Parathyroid adenoma (tissue), 2 donors: Measurements from ENCODE around the gene WWOX.

ENCODE experiments used
- H2AFZ ChIP-seq: fragments of 300-600 bp; sonication (generic); one replicate; pipeline ENCODE4 v1.7.0; 2017; ENCODE audit warnings: antibody characterized with exemption, mild to moderate bottlenecking
- H3K27ac ChIP-seq: fragments of 300-600 bp; sonication (generic); one replicate; pipeline ENCODE4 v1.7.0; 2017
- H3K27me3 ChIP-seq: fragments of 300-600 bp; sonication (generic); one replicate; pipeline ENCODE4 v1.7.0; 2017; ENCODE audit warnings: low read length; ENCODE audit not compliant: control insufficient read depth, insufficient read depth
- H3K36me3 ChIP-seq: fragments of 300-600 bp; sonication (generic); one replicate; pipeline ENCODE4 v1.7.0; 2017; ENCODE audit warnings: low read length; ENCODE audit not compliant: control insufficient read depth, insufficient read depth
- H3K4me1 ChIP-seq: fragments of 300-600 bp; sonication (generic); one replicate; pipeline ENCODE4 v1.7.0; 2017; ENCODE audit warnings: control low read depth
- H3K4me2 ChIP-seq: fragments of 300-600 bp; sonication (generic); one replicate; pipeline ENCODE4 v1.7.0; 2017; ENCODE audit warnings: low read length
- H3K4me3 ChIP-seq: fragments of 300-600 bp; sonication (generic); one replicate; pipeline ENCODE4 v1.7.0; 2017; ENCODE audit warnings: low read depth, low read length
- H3K79me2 ChIP-seq: fragments of 300-600 bp; sonication (generic); one replicate; pipeline ENCODE4 v1.7.0; 2017; ENCODE audit warnings: control low read depth
- H3K9ac ChIP-seq: fragments of 300-600 bp; sonication (generic); one replicate; pipeline ENCODE4 v1.7.0; 2017; ENCODE audit warnings: mild to moderate bottlenecking
- H3K9me3 ChIP-seq: fragments of 300-600 bp; sonication (generic); one replicate; pipeline ENCODE4 v1.7.0; 2017; ENCODE audit warnings: low read length; ENCODE audit not compliant: control insufficient read depth
- CTCF ChIP-seq: fragments of 300-600 bp; sonication (generic); IDR thresholded peaks from one replicate; pipeline ENCODE4 v1.7.0; 2017; ENCODE audit warnings: antibody characterized with exemption, mild to moderate bottlenecking
- donor health status: primary hyperparathyroidism.

The WWOX gene

GRCh38 chr16:78134944-78135619 lies 35.6 kb downstream of the WWOX start:
- no peak overlapping the region for H3K27ac ChIP-seq
- H3K9me3 ChIP-seq, result no peaks in the 10 kb centered on the region
- H3K27me3 ChIP-seq, result no peaks in the 10 kb centered on the region
- no peak overlapping the region for H2AFZ ChIP-seq
- H3K36me3 ChIP-seq, result no peaks in the 10 kb centered on the region
- H3K9ac ChIP-seq, result no peak overlapping the region
- no peak for TF ChIP-seq CTCF
- H3K79me2 ChIP-seq, result peaks cover 8% of the 10 kb centered on the region
- H3K4me2 ChIP-seq, result no peak overlapping the region
- no peak overlapping the region for H3K4me3 ChIP-seq
- no peaks in the 10 kb centered on the region for H3K4me1 ChIP-seq

- Histone ChIP-seq H3K4me3 (no peak overlapping the region), H3K9ac (no peak overlapping the region), H3K4me2 (no peak overlapping the region), H3K36me3 (no peaks in the 10 kb centered on the region), H2AFZ (no peak overlapping the region), H3K79me2 (peaks cover 5% of the 10 kb centered on the region), H3K9me3 (no peaks in the 10 kb centered on the region), H3K4me1 (no peaks in the 10 kb centered on the region), H3K27ac (no peak overlapping the region), H3K27me3 (no peaks in the 10 kb centered on the region)
- TF ChIP-seq CTCF, result no peak
Observed at GRCh38 chr16:78137179-78137578, 37.7 kb downstream of the WWOX start.

- Histone ChIP-seq H3K4me3 (no peak overlapping the region), H3K27me3 (no peaks in the 10 kb centered on the region), H3K9me3 (no peaks in the 10 kb centered on the region), H3K4me1 (no peaks in the 10 kb centered on the region), H3K4me2 (no peak overlapping the region), H3K9ac (no peak overlapping the region), H3K79me2 (peaks cover 5% of the 10 kb centered on the region), H3K27ac (no peak overlapping the region), H3K36me3 (no peaks in the 10 kb centered on the region), H2AFZ (no peak overlapping the region)
- TF ChIP-seq CTCF, result no peak
Observed at GRCh38 chr16:78137782-78138616, 38.5 kb downstream of the WWOX start.

GRCh38 chr16:78140818-78141466 lies 41.5 kb downstream of the WWOX start:
- no peak overlapping the region for H3K27ac ChIP-seq
- H2AFZ ChIP-seq, result no peak overlapping the region
- H3K79me2 ChIP-seq, result peaks cover 2% of the 10 kb centered on the region
- no peak overlapping the region for H3K4me2 ChIP-seq
- no peaks in the 10 kb centered on the region for H3K27me3 ChIP-seq
- no peaks in the 10 kb centered on the region for H3K36me3 ChIP-seq
- no peak for TF ChIP-seq CTCF
- no peaks in the 10 kb centered on the region for H3K9me3 ChIP-seq
- H3K4me3 ChIP-seq, result no peak overlapping the region
- peaks cover 4% of the 10 kb centered on the region for H3K4me1 ChIP-seq
- H3K9ac ChIP-seq, result no peak overlapping the region
